H9 (cell line): Measurements from ENCODE around the gene COPG1. TPM values are rescaled to one million over a fixed set of nuclear protein-coding genes. Genes with fewer than 3 reads are reported as not detected.
A peak's percentile ranks its signal among the peaks of the same experiment; 100 is the strongest.
"Not testable (repeated sequence)": the region's sequence is repeated elsewhere in the genome, so short reads cannot be mapped to it uniquely, and the experiment has no call there.

Experiments
- DNase-seq: peaks from one replicate; pipeline ENCODE4 v3.0.0-alpha.2; 2017
- H2AFZ ChIP-seq: one replicate; pipeline ENCODE4 v1.6.1; 2013; ENCODE audit warnings: mild to moderate bottlenecking, low read length, control low read depth, moderate library complexity
- H2AK5ac ChIP-seq: 2 replicates; pipeline ENCODE4 v1.6.1; 2013; ENCODE audit warnings: low read length, control low read depth, mixed read lengths; ENCODE audit not compliant: insufficient read length
- H2BK120ac ChIP-seq: one replicate; pipeline ENCODE4 v1.6.1; 2013; ENCODE audit warnings: low read depth, mild to moderate bottlenecking, low read length, control low read depth, inconsistent platforms; ENCODE audit not compliant: poor library complexity, severe bottlenecking
- H2BK12ac ChIP-seq: 2 replicates; pipeline ENCODE4 v1.6.1; 2013; ENCODE audit warnings: low read length, control low read depth, mixed read lengths, low read depth; ENCODE audit not compliant: insufficient read length
- H2BK15ac ChIP-seq: 2 replicates; pipeline ENCODE4 v1.6.1; 2013; ENCODE audit warnings: low read depth, low read length, control low read depth
- H2BK20ac ChIP-seq: one replicate; pipeline ENCODE4 v1.6.1; 2013; ENCODE audit warnings: low read depth, mild to moderate bottlenecking, low read length, control low read depth, inconsistent platforms; ENCODE audit not compliant: poor library complexity, severe bottlenecking
- H2BK5ac ChIP-seq: 2 replicates; pipeline ENCODE4 v1.6.1; 2013; ENCODE audit warnings: low read length, control low read depth, mixed read lengths; ENCODE audit not compliant: insufficient read length
- H3K14ac ChIP-seq: 2 replicates; pipeline ENCODE4 v1.6.1; 2013; ENCODE audit warnings: low read length, control low read depth; ENCODE audit not compliant: insufficient read depth
- H3K18ac ChIP-seq: 2 replicates; pipeline ENCODE4 v1.6.1; 2013; ENCODE audit warnings: low read depth, mild to moderate bottlenecking, mixed read lengths, low read length, control low read depth; ENCODE audit not compliant: insufficient read length
- H3K23ac ChIP-seq: 2 replicates; pipeline ENCODE4 v1.6.1; 2013; ENCODE audit warnings: low read length, control low read depth, mixed read lengths, low read depth; ENCODE audit not compliant: insufficient read length
- H3K23me2 ChIP-seq: 2 replicates; pipeline ENCODE4 v1.6.1; 2013; ENCODE audit warnings: low read depth, mild to moderate bottlenecking, mixed read lengths, low read length, control low read depth; ENCODE audit not compliant: insufficient read length, poor library complexity, severe bottlenecking
- H3K27ac ChIP-seq: 2 replicates; pipeline ENCODE4 v1.5.1; 2013; ENCODE audit warnings: low read length, control low read depth, mixed read lengths, low read depth; ENCODE audit not compliant: insufficient read length
- H3K27me3 ChIP-seq: 2 replicates; pipeline ENCODE4 v1.6.1; 2013; ENCODE audit warnings: low read length, control low read depth, inconsistent platforms; ENCODE audit not compliant: insufficient read depth
- H3K4ac ChIP-seq: 2 replicates; pipeline ENCODE4 v1.6.1; 2013; ENCODE audit warnings: low read depth, mild to moderate bottlenecking, control low read depth, inconsistent platforms, low read length, moderate library complexity
- H3K4me1 ChIP-seq: 2 replicates; pipeline ENCODE4 v1.6.1; 2013; ENCODE audit warnings: low read length, control low read depth, inconsistent platforms; ENCODE audit not compliant: insufficient read depth
- H3K4me2 ChIP-seq: 2 replicates; pipeline ENCODE4 v1.6.1; 2013; ENCODE audit warnings: low read length, control low read depth, mixed read lengths; ENCODE audit not compliant: insufficient read length, insufficient read depth
- H3K56ac ChIP-seq: 2 replicates; pipeline ENCODE4 v1.6.1; 2013; ENCODE audit warnings: low read depth, mild to moderate bottlenecking, mixed read lengths, low read length, control low read depth; ENCODE audit not compliant: insufficient read length
- H3K79me1 ChIP-seq: 2 replicates; pipeline ENCODE4 v1.6.1; 2013; ENCODE audit warnings: low read depth, mild to moderate bottlenecking, moderate library complexity, low read length, control low read depth, inconsistent platforms; ENCODE audit not compliant: insufficient read depth, poor library complexity, severe bottlenecking
- H3K79me2 ChIP-seq: 2 replicates; pipeline ENCODE4 v1.6.1; 2013; ENCODE audit warnings: low read length, control low read depth, inconsistent platforms; ENCODE audit not compliant: insufficient read depth
- H3K9ac ChIP-seq: 2 replicates; pipeline ENCODE4 v1.6.1; 2013; ENCODE audit warnings: low read length, control low read depth, mixed read lengths; ENCODE audit not compliant: insufficient read length; ENCODE audit errors: extremely low read depth
- H3K9me3 ChIP-seq: one replicate; pipeline ENCODE4 v1.6.1; 2013; ENCODE audit warnings: low read depth, low read length, inconsistent platforms; ENCODE audit not compliant: control insufficient read depth
- H3T11ph ChIP-seq: one replicate; pipeline ENCODE4 v1.6.1; 2013; ENCODE audit warnings: mild to moderate bottlenecking, low read length, control low read depth, inconsistent platforms
- H4K20me1 ChIP-seq: one replicate; pipeline ENCODE4 v1.6.1; 2013; ENCODE audit not compliant: control insufficient read depth, insufficient read length, insufficient read depth
- H4K5ac ChIP-seq: 2 replicates; pipeline ENCODE4 v1.6.1; 2013; ENCODE audit warnings: low read depth, mild to moderate bottlenecking, mixed read lengths, low read length, control low read depth; ENCODE audit not compliant: insufficient read length
- H4K8ac ChIP-seq: replicated peaks from 2 replicates; pipeline ENCODE4 v1.6.1; 2013; ENCODE audit warnings: low read length, control low read depth, mixed read lengths, low read depth; ENCODE audit not compliant: insufficient read length
- H4K91ac ChIP-seq: 2 replicates; pipeline ENCODE4 v1.6.1; 2013; ENCODE audit warnings: low read depth, mild to moderate bottlenecking, moderate library complexity, mixed read lengths, low read length, control low read depth; ENCODE audit not compliant: insufficient read length
- H3K27ac Mint-ChIP-seq, 3 experiments: 2 replicates in 2 of 3; 3 replicates in 1 of 3; pipeline ENCODE4 v1.8.0; 2020 to 2021; ENCODE audit warnings: mixed read lengths in 3 of 3, mild to moderate bottlenecking in 1 of 3, moderate library complexity in 1 of 3
- H3K27me3 Mint-ChIP-seq: 2 replicates; pipeline ENCODE4 v1.8.0; 2021; ENCODE audit warnings: low read depth, mild to moderate bottlenecking, moderate library complexity, mixed read lengths
- H3K36me3 Mint-ChIP-seq, 3 experiments: 2 replicates in 2 of 3; 3 replicates in 1 of 3; pipeline ENCODE4 v1.8.0; 2020 to 2021; ENCODE audit warnings: low read depth in 3 of 3, mixed read lengths in 3 of 3; ENCODE audit not compliant: insufficient read depth in 1 of 3
- H3K4me1 Mint-ChIP-seq, 2 experiments: 2 replicates each; pipeline ENCODE4 v1.8.0; 2020; ENCODE audit warnings: mixed read lengths in 2 of 2
- H3K4me3 Mint-ChIP-seq, 2 experiments: 2 replicates in 1 of 2; 3 replicates in 1 of 2; pipeline ENCODE4 v1.8.0; 2020 to 2021; ENCODE audit warnings: mild to moderate bottlenecking in 2 of 2, mixed read lengths in 2 of 2, moderate library complexity in 1 of 2
- H3K9me3 Mint-ChIP-seq, 2 experiments: 2 replicates in 1 of 2; 3 replicates in 1 of 2; pipeline ENCODE4 v1.8.0; 2020; ENCODE audit warnings: mild to moderate bottlenecking in 2 of 2, mixed read lengths in 2 of 2, moderate library complexity in 1 of 2
- CTCF ChIP-seq: fragments of 200-600 bp; sonication (generic); conservative IDR thresholded peaks from 3 replicates; pipeline ENCODE4 v1.8.0; 2021; ENCODE audit warnings: antibody characterized with exemption, mild to moderate bottlenecking
- WGBS: extraction: QIAGEN DNeasy Blood & Tissue Kit; methylation state at CpG from one replicate; pipeline ENCODE4 v1.1.7; 2013; ENCODE audit warnings: missing lambda C conversion rate, low lambda C conversion rate, mixed read lengths; ENCODE audit not compliant: insufficient read length; ENCODE audit errors: extremely low coverage; 5-methylcytosine and 5-hydroxymethylcytosine counted together
- total RNA-seq: library from RNA; stranded (reverse); gene quantifications from 2 replicates; pipeline ENCODE4 v1.2.1, GENCODE V29; 2021

COPG1 gene
- total RNA-seq, 1 experiment from 2014 or later, result 147 TPM

- WGBS, result no CpG with 5 or more reads among the region's 11 CpGs
- H4K5ac ChIP-seq, H2BK15ac ChIP-seq, H2BK5ac ChIP-seq, H3K18ac ChIP-seq, H3T11ph ChIP-seq, H3K36me3 Mint-ChIP-seq, H2BK20ac ChIP-seq, H3K23me2 ChIP-seq, H3K4ac ChIP-seq, H4K20me1 ChIP-seq, H2BK12ac ChIP-seq, H3K79me2 ChIP-seq, H3K4me2 ChIP-seq, H3K27ac Mint-ChIP-seq, H3K27me3 ChIP-seq, H3K4me1 ChIP-seq, H4K8ac ChIP-seq, H3K27ac ChIP-seq, H3K14ac ChIP-seq, H3K9ac ChIP-seq, H2BK120ac ChIP-seq, H3K9me3 ChIP-seq, H3K56ac ChIP-seq, H2AFZ ChIP-seq, H4K91ac ChIP-seq, H3K9me3 Mint-ChIP-seq, H2AK5ac ChIP-seq, H3K27me3 Mint-ChIP-seq, H3K23ac ChIP-seq, H3K79me1 ChIP-seq: not testable (repeated sequence)
- H3K4me1 Mint-ChIP-seq, result peaks cover 16 to 17% of the 10 kb centered on the region in 2 experiments
- peak overlapping the region in 1 of 2 experiments; percentile 27; a peak in 1 of 5 replicates for H3K4me3 Mint-ChIP-seq
- TF ChIP-seq CTCF, result peak; percentile 99
- DNase-seq, result peak; percentile 89
These were observed 3.6 kb upstream of the COPG1 start for GRCh38 chr3:129245641-129246306.
